ENCODE results near the gene PAX6. TPM values are rescaled to one million over a fixed set of nuclear protein-coding genes. Genes with fewer than 3 reads are reported as not detected.

PAX6 gene
- under 1 TPM in 2 of 4 donors, not detected in 2; 0.11 to 0.13 TPM for polyA plus RNA-seq (ENCODE audit: insufficient read length in 4 of 4)

GRCh38 chr11:31810779-31811647, at the start of gene PAX6:
Gene PAX6, minus strand, starts transcription at chr11:31811322. Its CDS starts 4,911 bp downstream, at chr11:31806411.
- DNase-seq (ENCODE audit: low read depth in 4 of 4, low spot score in 3 of 4) = no peak

GRCh38 chr11:31860391-31860790, 49.3 kb upstream of the PAX6 start:
- no peak for DNase-seq (ENCODE audit: low read depth in 4 of 4, low spot score in 3 of 4)

GRCh38 chr11:31856248-31856647, 45.1 kb upstream of the PAX6 start:
- no peak for DNase-seq (ENCODE audit: low read depth in 4 of 4, low spot score in 3 of 4)

- DNase-seq (ENCODE audit: low read depth in 4 of 4, low spot score in 3 of 4) = no peak
Measured at GRCh38 chr11:31855466-31855865, 44.3 kb upstream of the PAX6 start.

GRCh38 chr11:31850365-31850764, 39.2 kb upstream of the PAX6 start:
- no peak for DNase-seq (ENCODE audit: low read depth in 4 of 4, low spot score in 3 of 4)

GRCh38 chr11:31847761-31848160, 36.6 kb upstream of the PAX6 start:
- no peak for DNase-seq (ENCODE audit: low read depth in 4 of 4, low spot score in 3 of 4)

GRCh38 chr11:31845331-31845730, 34.2 kb upstream of the PAX6 start:
- DNase-seq (ENCODE audit: low read depth in 4 of 4, low spot score in 3 of 4) = no peak

GRCh38 chr11:31844351-31844750, 33.2 kb upstream of the PAX6 start:
- no peak for DNase-seq (ENCODE audit: low read depth in 4 of 4, low spot score in 3 of 4)

GRCh38 chr11:31841435-31841834, 30.3 kb upstream of the PAX6 start:
- DNase-seq (ENCODE audit: low read depth in 4 of 4, low spot score in 3 of 4) = no peak

- DNase-seq (ENCODE audit: low read depth in 4 of 4, low spot score in 3 of 4) = no peak
Measured at GRCh38 chr11:31834237-31834636, 23.1 kb upstream of the PAX6 start.

GRCh38 chr11:31830406-31830805, 19.3 kb upstream of the PAX6 start:
- DNase-seq (ENCODE audit: low read depth in 4 of 4, low spot score in 3 of 4) = no peak

- DNase-seq (ENCODE audit: low read depth in 4 of 4, low spot score in 3 of 4) = no peak
Measured at GRCh38 chr11:31828217-31828616, 17.1 kb upstream of the PAX6 start.

- DNase-seq (ENCODE audit: low read depth in 4 of 4, low spot score in 3 of 4) = no peak
Measured at GRCh38 chr11:31827455-31828206, 16.5 kb upstream of the PAX6 start.

- DNase-seq (ENCODE audit: low read depth in 4 of 4, low spot score in 3 of 4) = no peak
Measured at GRCh38 chr11:31826536-31827438, 15.7 kb upstream of the PAX6 start.

- no peak for DNase-seq (ENCODE audit: low read depth in 4 of 4, low spot score in 3 of 4)
Measured at GRCh38 chr11:31825838-31826484, 14.8 kb upstream of the PAX6 start.

GRCh38 chr11:31824879-31825837, 14.0 kb upstream of the PAX6 start:
- DNase-seq (ENCODE audit: low read depth in 4 of 4, low spot score in 3 of 4) = no peak

- DNase-seq (ENCODE audit: low read depth in 4 of 4, low spot score in 3 of 4) = no peak
Measured at GRCh38 chr11:31824332-31824878, 13.3 kb upstream of the PAX6 start.

GRCh38 chr11:31823644-31824331, 12.7 kb upstream of the PAX6 start:
- no peak for DNase-seq (ENCODE audit: low read depth in 4 of 4, low spot score in 3 of 4)
